Erythroblast (primary cell): ENCODE measurements around the gene SAP30BP.

ENCODE experiments used
- GATA1 ChIP-seq: IDR thresholded peaks from 2 replicates; pipeline ENCODE4 v1.6.1; 2011; ENCODE audit warnings: low read depth, mild to moderate bottlenecking, control low read depth, low read length, moderate library complexity
- POLR2A ChIP-seq: IDR thresholded peaks from 2 replicates; pipeline ENCODE4 v1.6.1; 2011; ENCODE audit warnings: mild to moderate bottlenecking, low read length

GRCh38 chr17:75640556-75641119, 26.5 kb upstream of the SAP30BP start:
- TF ChIP-seq POLR2A (no peak), GATA1 (no peak)
